Coronary artery (tissue), 2 donors: ENCODE results near the gene DUS1L.
A peak's percentile ranks its signal among the peaks of the same experiment; 100 is the strongest.

Experiments
- DNase-seq: peaks from one replicate; pipeline ENCODE4 v3.0.0-alpha.2; 2017; ENCODE audit warnings: low spot score
- H3K27ac ChIP-seq, 2 donors: fragments of 200-600 bp; sonication (generic); one replicate each; pipeline ENCODE4 v1.5.1; 2016 to 2019
- H3K4me3 ChIP-seq: fragments of 200-600 bp; sonication (generic); 2 replicates; pipeline ENCODE4 v1.5.1; 2016; ENCODE audit warnings: mild to moderate bottlenecking, moderate library complexity
- CTCF ChIP-seq: fragments of 200-600 bp; sonication (generic); IDR thresholded peaks from one replicate; pipeline ENCODE4 v1.5.1; 2019; ENCODE audit warnings: antibody characterized with exemption

The DUS1L gene

GRCh38 chr17:82034371-82035011 is 31.1 kb downstream of the DUS1L start:
- H3K4me3 ChIP-seq = no peak overlapping the region
- DNase-seq = no peak
- no peak overlapping the region for H3K27ac ChIP-seq
- no peak for TF ChIP-seq CTCF

DNA sequence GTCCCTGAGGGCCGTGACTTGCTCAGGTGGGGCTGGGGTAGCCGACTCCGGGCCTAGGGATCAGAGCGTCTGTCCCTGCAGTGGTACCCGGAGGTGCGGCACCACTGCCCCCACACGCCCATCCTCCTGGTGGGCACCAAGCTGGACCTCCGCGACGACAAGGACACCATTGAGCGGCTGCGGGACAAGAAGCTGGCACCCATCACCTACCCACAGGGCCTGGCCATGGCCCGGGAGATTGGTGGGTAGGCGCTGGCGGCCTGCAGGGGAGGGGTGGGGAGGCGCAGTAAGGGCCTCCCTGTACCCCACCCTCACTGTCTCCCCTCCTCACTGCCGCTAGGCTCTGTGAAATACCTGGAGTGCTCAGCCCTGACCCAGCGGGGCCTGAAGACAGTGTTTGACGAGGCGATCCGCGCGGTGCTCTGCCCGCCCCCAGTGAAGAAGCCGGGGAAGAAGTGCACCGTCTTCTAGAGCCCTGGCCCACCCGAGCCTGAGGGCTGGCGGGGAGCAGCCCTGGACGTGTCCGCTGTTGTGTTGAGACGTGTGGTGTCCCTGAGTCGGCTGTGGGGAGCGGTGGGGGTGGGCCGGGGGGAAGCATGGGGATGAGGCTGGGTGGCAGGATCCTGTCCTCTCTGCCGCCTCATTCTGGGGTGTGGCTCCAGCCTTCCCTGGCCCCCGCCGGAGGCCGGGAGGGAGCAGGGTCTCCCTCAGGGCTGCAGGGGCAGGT is 32.1 kb downstream of the DUS1L start:
- Histone ChIP-seq H3K4me3 (no peak overlapping the region), H3K27ac (no peak overlapping the region)
- no peak for TF ChIP-seq CTCF
- DNase-seq = no peak

- peak overlapping the region; percentile 69 for H3K4me3 ChIP-seq
- no peak overlapping the region for H3K27ac ChIP-seq
- DNase-seq = no peak
- no peak for TF ChIP-seq CTCF
Measured at GRCh38 chr17:82031885-82032627, 33.5 kb downstream of the DUS1L start.

DNA sequence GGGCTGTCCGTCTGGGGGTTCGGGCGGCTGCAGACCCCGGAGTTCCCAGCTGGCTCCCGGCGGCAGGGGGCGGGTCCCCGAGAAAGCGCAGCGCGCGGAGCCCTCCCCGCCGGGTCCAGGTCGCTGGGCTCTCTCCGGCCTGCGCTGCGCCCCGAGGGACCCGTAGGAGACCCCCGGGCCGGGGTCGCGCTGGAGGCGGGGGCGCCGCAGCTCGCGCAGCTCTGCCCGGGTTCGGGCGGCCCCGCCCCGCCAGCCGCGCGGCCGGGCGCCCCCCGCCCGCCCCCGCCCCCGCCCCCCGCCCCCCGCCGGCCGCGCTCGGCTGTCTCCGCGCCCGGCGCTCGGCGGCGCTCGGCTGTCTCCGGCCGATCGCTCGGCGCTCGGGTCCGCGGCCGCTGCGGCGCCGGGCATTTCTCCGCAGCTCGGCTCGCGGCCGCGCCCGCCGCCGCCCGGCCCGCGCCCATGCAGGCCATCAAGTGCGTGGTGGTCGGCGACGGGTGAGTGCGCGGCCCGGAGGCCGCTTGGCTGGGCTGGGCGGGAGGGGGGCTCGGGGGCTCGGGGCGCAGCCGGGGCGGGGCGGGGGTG is 34.2 kb downstream of the DUS1L start, which contains the start of gene RAC3:
Gene RAC3, plus strand, starts transcription at position 376 of the 582 bp plus-strand sequence. Its CDS starts 84 bp downstream, at position 460.
- DNase-seq = no peak
- no peak for TF ChIP-seq CTCF
- Histone ChIP-seq H3K4me3 (peak within 1 kb of the TSS; percentile 69), H3K27ac (peak within 1 kb of the TSS in 1 of 2 donors; percentile 40)

DNA sequence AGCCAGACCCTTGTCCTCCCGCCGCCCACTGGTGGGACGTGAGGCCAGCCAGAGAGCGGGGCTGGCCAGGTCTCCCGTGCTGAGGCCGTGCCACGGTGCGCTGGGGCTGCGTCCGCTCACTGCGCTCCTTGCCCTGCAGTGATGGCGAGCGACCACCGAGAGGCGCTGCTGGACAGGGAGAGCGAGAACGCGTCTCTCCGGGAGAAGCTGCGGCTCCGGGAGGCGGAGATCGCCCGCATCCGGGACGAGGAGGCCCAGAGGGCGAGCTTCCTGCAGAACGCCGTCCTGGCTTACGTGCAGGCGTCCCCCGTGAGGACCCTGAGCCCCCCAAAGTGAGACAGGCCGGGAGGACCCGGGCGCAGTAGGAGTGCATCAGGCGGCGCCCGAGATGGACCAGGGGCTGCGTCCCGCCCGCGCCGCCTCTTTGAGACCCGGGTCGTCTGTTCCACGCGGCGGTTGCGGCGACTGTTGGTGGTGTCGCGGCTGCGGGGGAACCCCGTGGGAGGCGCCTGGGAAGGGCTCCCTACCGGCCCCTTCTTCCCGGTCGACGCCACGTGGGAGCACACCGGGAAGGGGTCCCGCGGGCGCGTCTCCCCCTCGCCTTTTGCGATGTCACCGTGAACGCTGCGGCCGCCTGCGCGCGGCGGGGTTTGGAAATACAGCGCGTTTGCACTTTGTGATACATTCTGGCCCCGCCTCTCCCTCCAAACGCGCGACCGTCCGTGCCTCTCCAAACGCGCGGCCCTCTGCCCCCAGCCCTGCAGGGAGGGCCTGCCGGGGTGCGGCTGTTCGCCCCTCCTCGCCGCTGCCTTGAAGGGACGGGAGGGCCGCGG is 34.9 kb downstream of the DUS1L start:
- Histone ChIP-seq H3K27ac (peak overlapping the region in 1 of 2 donors; percentile 40), H3K4me3 (peak overlapping the region; percentile 69)
- DNase-seq = no peak
- TF ChIP-seq CTCF = peak; percentile 84

- DNase-seq = no peak
- Histone ChIP-seq H3K4me3 (peak overlapping the region; percentile 69), H3K27ac (no peak overlapping the region)
- TF ChIP-seq CTCF = no peak
Measured at GRCh38 chr17:82029990-82030469, 35.6 kb downstream of the DUS1L start.
